Loucy (cell line): Measurements from ENCODE around the gene ECHS1.

Experiments
- H2AFZ ChIP-seq: fragments of 200-600 bp; sonication (generic); 2 replicates; pipeline ENCODE4 v1.6.0; 2016; ENCODE audit warnings: antibody characterized with exemption, mild to moderate bottlenecking, low read length, moderate library complexity
- H3F3A ChIP-seq: fragments of 200-600 bp; 2 replicates; pipeline ENCODE4 v1.6.0; 2016; ENCODE audit warnings: antibody characterized with exemption, low read depth, mild to moderate bottlenecking
- H3K27me3 ChIP-seq: fragments of 200-600 bp; sonication (generic); 2 replicates; pipeline ENCODE4 v1.6.1; 2014; ENCODE audit warnings: low read length, mild to moderate bottlenecking; ENCODE audit not compliant: insufficient read depth, poor library complexity, severe bottlenecking
- H3K36me3 ChIP-seq: fragments of 200-600 bp; sonication (generic); 2 replicates; pipeline ENCODE4 v1.6.1; 2016; ENCODE audit warnings: low read length; ENCODE audit not compliant: insufficient read depth
- H3K4me1 ChIP-seq: fragments of 200-600 bp; sonication (generic); 2 replicates; pipeline ENCODE4 v1.5.1; 2014; ENCODE audit warnings: low read length, mild to moderate bottlenecking; ENCODE audit not compliant: insufficient read depth, poor library complexity, severe bottlenecking
- H3K4me2 ChIP-seq: fragments of 200-600 bp; sonication (generic); 2 replicates; pipeline ENCODE4 v1.6.0; 2014; ENCODE audit warnings: antibody characterized with exemption, low read length, low read depth, mild to moderate bottlenecking; ENCODE audit not compliant: poor library complexity, severe bottlenecking
- H3K4me3 ChIP-seq: fragments of 200-600 bp; sonication (generic); 2 replicates; pipeline ENCODE4 v1.5.1; 2014; ENCODE audit warnings: low read length, mild to moderate bottlenecking, mixed read lengths; ENCODE audit not compliant: poor library complexity, severe bottlenecking
- H3K79me2 ChIP-seq: fragments of 200-600 bp; sonication (generic); 2 replicates; pipeline ENCODE4 v1.6.1; 2014; ENCODE audit warnings: low read length; ENCODE audit not compliant: insufficient read depth
- H3K9ac ChIP-seq: fragments of 200-600 bp; sonication (generic); 2 replicates; pipeline ENCODE4 v1.6.0; 2014; ENCODE audit warnings: mild to moderate bottlenecking, low read depth, low read length, moderate library complexity; ENCODE audit not compliant: poor library complexity, severe bottlenecking
- H3K9me2 ChIP-seq: fragments of 200-600 bp; sonication (generic); replicated peaks from 2 replicates; pipeline ENCODE4 v1.6.1; 2016; ENCODE audit warnings: low read depth, low read length, mixed read lengths
- H3K9me3 ChIP-seq: fragments of 200-600 bp; sonication (generic); 2 replicates; pipeline ENCODE4 v1.6.1; 2014; ENCODE audit warnings: mild to moderate bottlenecking, antibody characterized with exemption, low read length, low read depth; ENCODE audit not compliant: insufficient read depth
- H4K20me1 ChIP-seq: fragments of 200-600 bp; sonication (generic); 2 replicates; pipeline ENCODE4 v1.6.0; 2014; ENCODE audit warnings: antibody characterized with exemption, low read length, mild to moderate bottlenecking; ENCODE audit not compliant: insufficient read depth, poor library complexity, severe bottlenecking
- CTCF ChIP-seq: fragments of 200-600 bp; sonication (generic); conservative IDR thresholded peaks from 2 replicates; pipeline ENCODE4 v1.5.1; 2014; ENCODE audit warnings: mild to moderate bottlenecking, antibody characterized with exemption, low read length
- EZH2phosphoT487 ChIP-seq: fragments of 200-600 bp; IDR thresholded peaks from 2 replicates; pipeline ENCODE4 v1.6.1; 2018; ENCODE audit warnings: antibody characterized with exemption, mild to moderate bottlenecking, moderate library complexity, borderline replicate concordance

ECHS1 gene

GRCh38 chr10:133358925-133359310 lies 14.2 kb downstream of the ECHS1 start:
- Histone ChIP-seq H3K4me3 (no peak overlapping the region), H3K9ac (no peak overlapping the region), H3F3A (peaks cover 3% of the 10 kb centered on the region; the same call in 1 of the 2 replicates), H3K4me2 (no peak overlapping the region), H3K79me2 (no peaks in the 10 kb centered on the region), H3K36me3 (peaks cover 5% of the 10 kb centered on the region; the same call in 1 of the 2 replicates), H2AFZ (no peak overlapping the region), H3K9me2 (no peaks in the 10 kb centered on the region), H3K9me3 (no peaks in the 10 kb centered on the region), H3K27me3 (no peaks in the 10 kb centered on the region), H4K20me1 (no peaks in the 10 kb centered on the region), H3K4me1 (no peaks in the 10 kb centered on the region)
- TF ChIP-seq CTCF (no peak), EZH2phosphoT487 (no peak)

- H4K20me1 ChIP-seq = no peaks in the 10 kb centered on the region
- H3K9me3 ChIP-seq = no peaks in the 10 kb centered on the region
- H3K9ac ChIP-seq = no peak overlapping the region
- peaks cover 3% of the 10 kb centered on the region; the same call in 1 of the 2 replicates for H3F3A ChIP-seq
- no peak overlapping the region for H3K4me3 ChIP-seq
- H3K4me1 ChIP-seq = no peaks in the 10 kb centered on the region
- TF ChIP-seq EZH2phosphoT487 (no peak), CTCF (no peak)
- H3K36me3 ChIP-seq = peaks cover 5% of the 10 kb centered on the region; the same call in 1 of the 2 replicates
- no peaks in the 10 kb centered on the region for H3K79me2 ChIP-seq
- no peak overlapping the region for H3K4me2 ChIP-seq
- no peak overlapping the region for H2AFZ ChIP-seq
- no peaks in the 10 kb centered on the region for H3K27me3 ChIP-seq
- no peaks in the 10 kb centered on the region for H3K9me2 ChIP-seq
These were observed 14.8 kb downstream of the ECHS1 start for GRCh38 chr10:133358162-133358924.

- Histone ChIP-seq H3K4me1 (no peaks in the 10 kb centered on the region), H3K27me3 (no peaks in the 10 kb centered on the region), H3K4me3 (peak within 1 kb of the TSS; percentile 66), H3K9me2 (no peaks in the 10 kb centered on the region), H3K79me2 (no peaks in the 10 kb centered on the region), H3K36me3 (no peaks in the 10 kb centered on the region), H3F3A (peaks cover 3% of the 10 kb centered on the region; the same call in 1 of the 2 replicates), H2AFZ (no peak within 1 kb of the TSS; the same call in 1 of the 2 replicates), H4K20me1 (no peaks in the 10 kb centered on the region), H3K9ac (peak within 1 kb of the TSS; percentile 59), H3K4me2 (peak within 1 kb of the TSS; percentile 57), H3K9me3 (no peaks in the 10 kb centered on the region)
- TF ChIP-seq CTCF (no peak), EZH2phosphoT487 (no peak)
These were observed 15.6 kb downstream of the ECHS1 start, which contains the start of gene FUOM for GRCh38 chr10:133357285-133358161. Gene FUOM, minus strand, starts transcription at chr10:133358019. Its CDS starts 12 bp downstream, at chr10:133358007.
